Neuron (in vitro differentiated cells): Measurements from ENCODE around the gene GRB7.
"Not testable (repeated sequence)": the region's sequence is repeated elsewhere in the genome, so short reads cannot be mapped to it uniquely, and the experiment has no call there.

Source experiments
- H2AFZ ChIP-seq: one replicate; pipeline ENCODE4 v1.6.1; 2013; ENCODE audit warnings: low read depth, mild to moderate bottlenecking, inconsistent platforms, low read length, moderate library complexity
- H3K27me3 ChIP-seq: one replicate; pipeline ENCODE4 v1.6.1; 2013; ENCODE audit warnings: low read length; ENCODE audit not compliant: insufficient read depth
- H3K36me3 ChIP-seq: one replicate; pipeline ENCODE4 v1.6.1; 2013; ENCODE audit warnings: low read length; ENCODE audit not compliant: insufficient read depth
- H3K4me1 ChIP-seq: one replicate; pipeline ENCODE4 v1.6.1; 2013; ENCODE audit warnings: low read length; ENCODE audit not compliant: insufficient read depth
- H3K4me3 ChIP-seq: 2 replicates; pipeline ENCODE4 v1.5.1; 2013; ENCODE audit warnings: mild to moderate bottlenecking, low read length, moderate library complexity
- H3K9me3 ChIP-seq: one replicate; pipeline ENCODE4 v1.6.1; 2013; ENCODE audit warnings: low read length

Gene GRB7

DNA sequence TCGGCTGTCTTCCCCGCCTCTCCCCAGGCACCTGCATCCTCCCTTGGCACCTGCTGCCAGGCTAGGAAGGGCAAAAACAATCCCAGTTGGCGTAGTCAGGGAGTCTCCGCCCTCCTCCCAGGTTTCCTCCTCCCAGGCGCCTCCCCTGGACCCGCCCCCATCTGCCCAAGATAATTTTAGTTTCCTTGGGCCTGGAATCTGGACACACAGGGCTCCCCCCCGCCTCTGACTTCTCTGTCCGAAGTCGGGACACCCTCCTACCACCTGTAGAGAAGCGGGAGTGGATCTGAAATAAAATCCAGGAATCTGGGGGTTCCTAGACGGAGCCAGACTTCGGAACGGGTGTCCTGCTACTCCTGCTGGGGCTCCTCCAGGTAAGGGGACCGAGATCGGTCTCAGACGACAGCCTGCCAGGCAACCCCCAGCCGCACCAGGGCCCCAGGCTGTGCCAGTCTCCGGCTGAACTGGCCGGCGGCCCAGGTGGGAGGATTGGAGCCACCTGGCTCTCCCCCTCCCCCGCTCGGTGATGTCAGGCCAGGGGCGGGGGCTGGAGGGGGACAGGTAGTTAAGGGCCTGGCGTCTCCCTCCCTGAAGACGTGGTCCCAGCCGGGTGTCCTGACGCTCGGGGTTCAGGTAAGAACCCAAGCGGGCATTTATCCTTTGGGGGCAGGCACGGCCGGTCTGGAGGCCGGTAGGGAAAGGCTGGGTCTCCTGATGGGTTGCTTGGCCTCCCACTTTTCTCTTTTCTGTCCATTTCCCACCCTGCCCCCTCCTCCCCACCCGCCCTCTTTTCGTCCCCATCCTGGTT, at the start of gene GRB7:
TSS of gene GRB7 (plus strand) at position 179 of the 808 bp plus-strand sequence. CDS start 4,364 bp downstream, outside the sequence.
- Histone ChIP-seq H3K4me1 (peaks cover 12% of the 10 kb centered on the region), H3K4me3 (no peak within 1 kb of the TSS), H3K9me3 (no peaks in the 10 kb centered on the region), H3K27me3 (peaks cover 70% of the 10 kb centered on the region), H2AFZ (no peak within 1 kb of the TSS), H3K36me3 (no peaks in the 10 kb centered on the region)

DNA sequence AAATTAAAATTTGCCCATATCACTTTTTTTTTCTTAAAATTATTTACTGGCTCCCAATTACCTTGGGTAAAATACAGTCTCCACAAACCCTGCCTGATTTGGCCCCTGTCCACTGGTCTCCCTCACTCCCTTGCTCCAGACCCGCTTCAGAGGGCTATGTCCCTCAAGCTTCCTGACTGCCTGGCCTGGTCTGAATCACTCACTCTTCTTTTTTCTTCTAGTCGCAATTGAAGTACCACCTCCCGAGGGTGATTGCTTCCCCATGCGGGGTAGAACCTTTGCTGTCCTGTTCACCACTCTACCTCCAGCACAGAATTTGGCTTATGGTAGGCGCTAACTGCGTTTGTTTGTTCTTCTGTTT, 49.3 kb upstream of the GRB7 start:
- Histone ChIP-seq H3K4me3 (peak overlapping the region; percentile 93), H3K36me3 (peaks cover 7% of the 10 kb centered on the region), H3K27me3 (no peaks in the 10 kb centered on the region), H3K4me1 (peaks cover 15% of the 10 kb centered on the region), H2AFZ (peak overlapping the region; percentile 64), H3K9me3 (no peaks in the 10 kb centered on the region)

DNA sequence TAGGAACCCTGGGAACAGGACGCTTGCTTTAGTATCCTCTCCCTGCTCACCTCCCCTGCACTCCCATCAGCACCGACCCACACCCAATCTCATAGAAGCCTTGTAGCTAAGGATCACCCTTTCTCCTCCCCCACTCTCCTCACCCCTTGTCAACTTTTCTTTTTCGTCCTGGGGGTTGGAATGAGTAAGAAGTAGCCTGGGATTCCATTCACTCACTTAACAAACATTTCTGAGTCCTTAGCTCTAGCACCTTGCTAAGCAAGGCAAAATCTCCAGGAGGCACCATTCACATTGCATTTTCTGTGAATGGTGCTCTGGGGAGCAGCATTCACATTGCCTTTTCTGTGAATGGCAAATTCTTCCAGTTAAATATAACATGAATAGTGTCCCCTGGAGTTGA, 48.8 kb upstream of the GRB7 start:
- peaks cover 7% of the 10 kb centered on the region for H3K36me3 ChIP-seq
- no peaks in the 10 kb centered on the region for H3K9me3 ChIP-seq
- H3K4me3 ChIP-seq = peak overlapping the region; percentile 93
- H3K4me1 ChIP-seq = peaks cover 15% of the 10 kb centered on the region
- H2AFZ ChIP-seq = peak overlapping the region; percentile 64
- H3K27me3 ChIP-seq = no peaks in the 10 kb centered on the region

DNA sequence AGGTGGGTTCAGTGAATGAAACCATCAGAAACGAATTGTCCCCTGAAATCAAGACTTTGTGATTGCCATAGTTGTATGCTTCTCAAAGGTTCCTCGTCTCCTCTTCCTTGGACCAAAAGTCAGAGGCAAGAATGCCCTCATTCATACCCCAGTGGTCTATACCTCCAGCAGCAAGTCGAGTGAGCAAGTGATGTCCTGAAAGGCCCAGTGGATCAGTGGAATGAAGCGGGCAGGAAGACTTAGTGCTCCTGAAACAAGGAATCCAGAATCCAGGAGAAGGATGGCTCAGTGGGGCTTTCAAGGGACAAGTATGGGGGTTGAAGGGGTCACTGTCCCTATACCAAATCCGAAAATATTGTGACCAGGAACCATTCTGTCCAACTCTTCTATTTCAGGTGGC, 43.1 kb upstream of the GRB7 start:
- no peaks in the 10 kb centered on the region for H3K27me3 ChIP-seq
- H3K4me3 ChIP-seq = no peak overlapping the region
- H3K9me3 ChIP-seq = no peaks in the 10 kb centered on the region
- no peaks in the 10 kb centered on the region for H3K36me3 ChIP-seq
- H3K4me1 ChIP-seq = peaks cover 27% of the 10 kb centered on the region
- no peak overlapping the region for H2AFZ ChIP-seq

DNA sequence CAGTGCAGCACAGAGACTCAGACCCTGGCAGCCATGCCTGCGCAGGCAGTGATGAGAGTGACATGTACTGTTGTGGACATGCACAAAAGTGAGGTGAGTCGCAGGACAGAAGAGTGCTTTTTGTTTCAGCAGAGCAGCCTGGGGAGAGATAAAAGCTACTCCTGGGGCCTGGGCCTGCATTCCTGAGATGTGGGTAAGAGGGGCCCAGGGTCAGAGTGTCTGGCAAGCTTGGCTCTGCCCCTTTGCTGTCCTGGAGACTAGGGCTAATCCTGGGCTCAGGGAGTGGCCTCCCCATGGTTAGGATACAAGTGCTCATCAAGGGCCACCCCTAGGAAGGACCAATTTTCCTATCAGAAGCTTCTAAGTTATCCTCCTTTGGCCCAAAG, 42.7 kb upstream of the GRB7 start:
- no peak overlapping the region for H3K4me3 ChIP-seq
- H3K4me1 ChIP-seq = peaks cover 27% of the 10 kb centered on the region
- H3K9me3 ChIP-seq = no peaks in the 10 kb centered on the region
- no peaks in the 10 kb centered on the region for H3K27me3 ChIP-seq
- no peaks in the 10 kb centered on the region for H3K36me3 ChIP-seq
- H2AFZ ChIP-seq = no peak overlapping the region

DNA sequence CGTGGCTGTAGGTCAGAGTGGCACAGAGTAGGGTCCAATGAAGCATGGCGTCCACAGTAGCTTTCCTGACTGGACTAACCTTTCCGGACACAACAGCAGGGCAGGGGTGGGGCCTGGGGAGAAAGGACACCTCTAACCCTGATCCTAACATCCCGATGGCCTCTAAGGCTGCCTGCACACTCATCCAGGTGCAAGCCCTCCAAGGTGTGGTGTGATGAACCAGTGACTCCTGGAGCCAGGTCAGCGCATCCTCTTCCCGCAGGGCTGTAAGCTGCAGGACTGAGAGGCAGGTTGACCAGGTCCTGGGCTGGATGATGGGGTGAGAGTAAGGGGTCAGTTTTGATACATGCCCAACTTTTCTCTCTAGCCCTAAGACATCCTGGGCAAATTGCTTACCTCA, 41.0 kb upstream of the GRB7 start:
- peaks cover 39% of the 10 kb centered on the region for H3K4me1 ChIP-seq
- H2AFZ ChIP-seq = no peak overlapping the region
- no peaks in the 10 kb centered on the region for H3K9me3 ChIP-seq
- no peak overlapping the region for H3K4me3 ChIP-seq
- no peaks in the 10 kb centered on the region for H3K27me3 ChIP-seq
- H3K36me3 ChIP-seq = no peaks in the 10 kb centered on the region

DNA sequence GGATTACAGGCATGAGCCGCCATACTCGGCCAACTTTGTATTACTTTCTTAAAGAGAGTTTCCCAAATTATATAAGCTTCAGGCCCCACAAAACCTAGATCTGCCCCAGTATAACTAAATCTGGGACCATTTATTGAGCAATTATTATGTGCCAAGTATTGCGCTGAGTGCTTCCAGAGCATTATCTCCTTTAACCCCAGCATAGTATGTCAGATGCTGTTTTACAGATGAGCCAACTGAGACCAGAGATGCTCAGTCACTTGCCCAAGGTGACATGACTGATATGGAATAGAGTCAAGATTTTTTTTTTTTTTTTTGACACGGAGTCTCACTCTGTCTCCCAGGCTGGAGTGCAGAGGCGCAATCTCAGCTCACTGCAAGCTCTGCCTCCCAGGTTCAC, 39.8 kb upstream of the GRB7 start:
- Histone ChIP-seq H3K27me3 (no peaks in the 10 kb centered on the region), H3K9me3 (no peaks in the 10 kb centered on the region), H3K4me1 (peaks cover 48% of the 10 kb centered on the region), H3K36me3 (no peaks in the 10 kb centered on the region), H2AFZ (no peak overlapping the region), H3K4me3 (no peak overlapping the region)

DNA sequence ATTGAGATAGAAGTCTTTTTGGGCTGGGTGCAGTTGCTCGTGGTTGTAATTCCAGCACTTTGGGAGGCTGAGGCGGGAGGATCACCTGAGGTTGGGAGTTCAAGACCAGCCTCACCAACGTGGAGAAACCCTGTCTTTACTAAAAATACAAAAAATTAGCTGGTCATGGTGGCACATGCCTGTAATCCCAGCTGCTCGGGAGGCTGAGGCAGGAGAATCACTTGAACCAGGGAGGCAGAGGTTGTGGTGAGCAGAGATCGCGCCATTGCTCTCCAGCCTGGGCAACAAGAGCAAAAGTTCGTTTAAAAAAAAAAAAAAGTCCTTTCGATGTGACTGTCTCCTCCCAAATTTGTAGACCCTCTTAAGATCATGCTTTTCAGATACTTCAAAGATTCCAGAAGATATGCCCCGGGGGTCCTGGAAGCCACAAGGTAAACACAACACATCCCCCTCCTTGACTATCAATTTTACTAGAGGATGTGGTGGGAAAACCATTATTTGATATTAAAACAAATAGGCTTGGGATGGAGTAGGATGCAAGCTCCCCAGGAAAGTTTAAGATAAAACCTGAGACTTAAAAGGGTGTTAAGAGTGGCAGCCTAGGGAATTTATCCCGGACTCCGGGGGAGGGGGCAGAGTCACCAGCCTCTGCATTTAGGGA, 38.5 kb upstream of the GRB7 start:
- H3K9me3 ChIP-seq, H3K36me3 ChIP-seq, H3K27me3 ChIP-seq: not testable (repeated sequence)
- Histone ChIP-seq H3K4me1 (peaks cover 49% of the 10 kb centered on the region), H2AFZ (peak overlapping the region; percentile 17), H3K4me3 (peak overlapping the region; percentile 77)

DNA sequence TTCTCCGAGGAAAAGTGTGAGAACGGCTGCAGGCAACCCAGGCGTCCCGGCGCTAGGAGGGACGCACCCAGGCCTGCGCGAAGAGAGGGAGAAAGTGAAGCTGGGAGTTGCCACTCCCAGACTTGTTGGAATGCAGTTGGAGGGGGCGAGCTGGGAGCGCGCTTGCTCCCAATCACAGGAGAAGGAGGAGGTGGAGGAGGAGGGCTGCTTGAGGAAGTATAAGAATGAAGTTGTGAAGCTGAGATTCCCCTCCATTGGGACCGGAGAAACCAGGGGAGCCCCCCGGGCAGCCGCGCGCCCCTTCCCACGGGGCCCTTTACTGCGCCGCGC, 38.0 kb upstream of the GRB7 start, which contains the start of gene ERBB2:
TSS of gene ERBB2 (plus strand) at position 247 of the 330 bp plus-strand sequence. CDS start 175 bp downstream, outside the sequence.
- H3K36me3 ChIP-seq = peaks cover 6% of the 10 kb centered on the region
- H3K4me3 ChIP-seq = peak within 1 kb of the TSS; percentile 77
- H3K27me3 ChIP-seq = no peaks in the 10 kb centered on the region
- H2AFZ ChIP-seq = peak within 1 kb of the TSS; percentile 17
- no peaks in the 10 kb centered on the region for H3K9me3 ChIP-seq
- H3K4me1 ChIP-seq = peaks cover 45% of the 10 kb centered on the region

DNA sequence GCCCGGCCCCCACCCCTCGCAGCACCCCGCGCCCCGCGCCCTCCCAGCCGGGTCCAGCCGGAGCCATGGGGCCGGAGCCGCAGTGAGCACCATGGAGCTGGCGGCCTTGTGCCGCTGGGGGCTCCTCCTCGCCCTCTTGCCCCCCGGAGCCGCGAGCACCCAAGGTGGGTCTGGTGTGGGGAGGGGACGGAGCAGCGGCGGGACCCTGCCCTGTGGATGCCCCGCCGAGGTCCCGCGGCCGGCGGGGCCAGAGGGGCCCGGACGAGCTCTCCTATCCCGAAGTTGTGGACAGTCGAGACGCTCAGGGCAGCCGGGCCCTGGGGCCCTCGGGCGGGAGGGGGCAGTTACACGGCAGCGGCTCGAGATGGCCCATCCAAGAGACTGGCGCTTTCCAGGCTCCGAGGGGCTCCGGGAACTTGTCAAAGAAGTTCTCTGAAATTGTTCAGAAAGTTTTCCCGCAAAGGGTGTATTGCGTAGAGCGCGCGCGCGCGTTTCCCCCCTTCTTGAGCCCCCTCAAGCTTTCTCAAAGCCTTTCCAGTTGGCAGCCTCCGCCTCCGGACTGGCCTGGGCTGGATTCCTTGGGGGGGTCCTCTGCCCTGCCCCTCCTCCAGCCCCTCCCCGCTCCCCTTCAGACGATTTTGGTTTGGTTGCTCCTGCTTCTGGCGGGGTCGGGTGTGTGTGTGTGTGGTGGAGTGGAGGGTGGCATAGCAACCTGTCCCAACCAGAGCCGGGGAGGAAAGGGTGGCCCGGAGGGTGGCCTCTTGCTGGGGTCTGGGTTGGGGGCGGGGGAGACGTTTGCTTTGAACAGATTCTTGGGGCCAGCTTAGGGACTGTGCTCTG, 37.4 kb upstream of the GRB7 start:
- H2AFZ ChIP-seq = peak overlapping the region; percentile 17
- H3K27me3 ChIP-seq = no peaks in the 10 kb centered on the region
- peaks cover 6% of the 10 kb centered on the region for H3K36me3 ChIP-seq
- peak overlapping the region; percentile 77 for H3K4me3 ChIP-seq
- H3K4me1 ChIP-seq = peaks cover 39% of the 10 kb centered on the region
- no peaks in the 10 kb centered on the region for H3K9me3 ChIP-seq

DNA sequence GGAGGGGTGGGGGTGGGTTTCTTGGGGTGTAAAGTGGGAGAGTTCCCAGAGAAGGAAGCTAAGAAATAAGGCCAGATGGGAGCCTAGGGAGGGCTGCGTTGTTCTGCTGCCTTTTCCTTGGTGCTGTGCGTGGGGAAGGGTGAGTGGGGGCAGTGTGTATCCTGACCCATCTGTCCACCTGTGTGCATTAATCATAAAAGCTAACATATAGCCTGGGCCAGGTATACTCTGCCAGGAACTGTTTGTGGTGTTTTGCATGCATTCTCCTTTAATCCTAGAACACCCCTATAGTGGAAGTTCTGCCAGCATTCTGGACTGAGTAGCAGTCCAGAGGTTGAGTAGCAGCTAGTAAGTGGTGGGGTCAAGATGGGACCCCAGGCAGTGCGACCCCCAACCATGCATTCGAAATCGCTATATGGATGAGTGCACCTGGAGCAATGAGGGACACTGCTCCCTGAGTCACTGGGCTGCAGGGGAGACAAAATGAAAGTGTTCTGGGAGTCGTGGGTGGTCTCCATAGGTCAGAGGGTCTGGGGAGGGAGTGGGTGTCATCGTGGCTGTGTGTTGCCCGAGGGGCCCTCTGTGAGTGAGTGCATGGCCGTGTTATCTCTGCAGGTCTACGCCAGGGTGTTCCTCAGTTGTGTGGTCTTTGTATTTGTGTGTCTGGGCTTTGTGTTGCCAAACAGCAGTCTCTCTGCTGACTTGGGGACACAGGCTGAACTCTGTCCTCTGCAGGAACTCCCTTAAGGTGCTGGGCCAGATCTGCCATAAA, 36.5 kb upstream of the GRB7 start:
- peaks cover 6% of the 10 kb centered on the region for H3K36me3 ChIP-seq
- peak overlapping the region; percentile 77 for H3K4me3 ChIP-seq
- peaks cover 32% of the 10 kb centered on the region for H3K4me1 ChIP-seq
- no peaks in the 10 kb centered on the region for H3K9me3 ChIP-seq
- no peak overlapping the region for H2AFZ ChIP-seq
- no peaks in the 10 kb centered on the region for H3K27me3 ChIP-seq

DNA sequence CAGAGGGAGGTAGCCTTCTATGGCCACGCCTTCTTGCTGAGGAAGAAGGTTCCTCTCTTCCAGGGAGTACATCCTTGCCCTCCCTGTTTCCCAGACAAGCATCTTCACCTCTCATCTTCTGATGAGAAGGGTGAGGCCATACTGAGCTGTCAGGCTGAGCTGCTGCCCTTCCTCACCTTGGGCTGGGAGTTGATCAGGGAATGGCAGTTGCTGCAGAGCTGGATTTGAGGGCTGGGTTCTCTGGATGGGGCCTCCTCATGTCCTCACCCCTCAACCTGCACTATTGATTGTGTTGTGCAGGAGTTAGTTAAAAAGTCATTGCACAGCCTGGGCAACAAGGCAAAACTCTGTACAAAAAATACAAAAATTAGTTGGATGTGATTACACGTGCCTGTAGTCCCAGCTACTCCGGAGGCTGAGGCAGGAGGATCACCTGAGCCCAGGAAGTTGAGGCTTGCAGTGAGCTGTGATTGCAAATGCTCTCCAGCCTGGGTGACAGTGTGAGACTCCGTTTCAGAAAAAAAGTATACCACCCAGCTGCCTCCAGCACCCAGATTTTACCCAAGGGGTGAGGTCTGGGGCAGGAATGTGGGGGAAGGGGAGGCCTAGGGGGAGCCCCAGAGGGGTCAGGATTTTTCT, 35.8 kb upstream of the GRB7 start:
- peaks cover 11% of the 10 kb centered on the region for H3K36me3 ChIP-seq

More for the DNA sequence above, 35.8 kb upstream of the GRB7 start:
- peaks cover 28% of the 10 kb centered on the region for H3K4me1 ChIP-seq
- peak overlapping the region; percentile 77 for H3K4me3 ChIP-seq
- no peaks in the 10 kb centered on the region for H3K9me3 ChIP-seq
- H3K27me3 ChIP-seq = no peaks in the 10 kb centered on the region
- no peak overlapping the region for H2AFZ ChIP-seq
